CD4-positive, alpha-beta memory T cell (primary cell): Measurements from ENCODE around the gene SH3TC2. TPM values are rescaled to one million over a fixed set of nuclear protein-coding genes. Genes with fewer than 3 reads are reported as not detected.

Source experiments
- CTCF ChIA-PET: fragments of 350-600 bp; sonication (Branson Sonifier 250); formaldehyde crosslinking; loops from one replicate; lab custom pipeline; 2021; ENCODE audit warnings: inconsistent platforms; ENCODE audit not compliant: partially characterized antibody; lab: Charles Lee
- POLR2A ChIA-PET: fragments of 350-600 bp; sonication (Branson Sonifier 250); formaldehyde crosslinking; loops from one replicate; lab custom pipeline; 2021; ENCODE audit not compliant: partially characterized antibody; lab: Charles Lee
- DNase-seq, 5 donors: peaks; one replicate each; pipeline versions ENCODE4 v3.0.0 to v3.0.0-alpha.2; 2020 to 2022; ENCODE audit warnings: mixed read lengths in 1 of 5
- H3K27ac ChIP-seq: one replicate; pipeline ENCODE4 v1.7.0; 2013; ENCODE audit warnings: low read depth, low read length
- H3K27me3 ChIP-seq: 2 replicates; pipeline ENCODE4 v1.7.0; 2013; ENCODE audit warnings: mild to moderate bottlenecking, low read length, moderate library complexity; ENCODE audit not compliant: insufficient read depth
- H3K36me3 ChIP-seq: 2 replicates; pipeline ENCODE4 v1.7.0; 2013; ENCODE audit warnings: mild to moderate bottlenecking, low read length, moderate library complexity; ENCODE audit not compliant: insufficient read depth
- H3K4me1 ChIP-seq: 2 replicates; pipeline ENCODE4 v1.7.0; 2013; ENCODE audit warnings: mild to moderate bottlenecking, low read length, moderate library complexity; ENCODE audit not compliant: insufficient read depth
- H3K4me3 ChIP-seq, 2 donors: one replicate each; pipeline ENCODE4 v1.7.0; 2013; ENCODE audit warnings: low read length in 2 of 2, mild to moderate bottlenecking in 1 of 2
- H3K9me3 ChIP-seq, 2 donors: one replicate each; pipeline ENCODE4 v1.7.0; 2013; ENCODE audit warnings: low read length in 2 of 2, control low read depth in 1 of 2; ENCODE audit not compliant: control insufficient read depth in 1 of 2
- H3K27ac Mint-ChIP-seq, 7 donors: one replicate each; pipeline ENCODE4 v1.8.0; 2020 to 2021; ENCODE audit warnings: mixed read lengths in 7 of 7, mild to moderate bottlenecking in 6 of 7, inconsistent platforms in 3 of 7, moderate library complexity in 3 of 7
- H3K27me3 Mint-ChIP-seq, 2 donors: one replicate each; pipeline ENCODE4 v1.8.0; 2020 to 2021; ENCODE audit warnings: mixed read lengths in 2 of 2
- H3K36me3 Mint-ChIP-seq, 2 donors: one replicate each; pipeline ENCODE4 v1.8.0; 2020 to 2021; ENCODE audit warnings: mixed read lengths in 2 of 2, inconsistent platforms in 1 of 2, mild to moderate bottlenecking in 1 of 2
- H3K4me1 Mint-ChIP-seq, 4 donors: one replicate each; pipeline ENCODE4 v1.8.0; 2020 to 2021; ENCODE audit warnings: mixed read lengths in 4 of 4, mild to moderate bottlenecking in 1 of 4
- H3K4me3 Mint-ChIP-seq, 8 donors: one replicate each; pipeline ENCODE4 v1.8.0; 2020 to 2021; ENCODE audit warnings: mixed read lengths in 8 of 8, mild to moderate bottlenecking in 7 of 8, moderate library complexity in 6 of 8, inconsistent platforms in 3 of 8
- H3K9me3 Mint-ChIP-seq, 8 donors: one replicate each; pipeline ENCODE4 v1.8.0; 2020 to 2021; ENCODE audit warnings: mixed read lengths in 8 of 8, mild to moderate bottlenecking in 5 of 8, inconsistent platforms in 3 of 8, moderate library complexity in 1 of 8
- intact Hi-C: fragments of 100-400 bp; cut with micrococcal nuclease; formaldehyde crosslinking; loops from one replicate; pipeline ENCODE4 v1.15.1; 2023
- polyA plus RNA-seq, 2 donors: library from polyadenylated mRNA; unstranded; fragments of 300-500 nt; fragmentation: Illumina TruSeq; gene quantifications; one replicate each; pipeline ENCODE4 v1.2.3, GENCODE V29; 2021
- total RNA-seq, 2 experiments: library from RNA; stranded (reverse); gene quantifications; one replicate each; pipeline ENCODE4 v1.2.3, GENCODE V29; 2021

The SH3TC2 gene
- total and polyA plus RNA-seq, 4 experiments from 2014 or later: not detected

DNA sequence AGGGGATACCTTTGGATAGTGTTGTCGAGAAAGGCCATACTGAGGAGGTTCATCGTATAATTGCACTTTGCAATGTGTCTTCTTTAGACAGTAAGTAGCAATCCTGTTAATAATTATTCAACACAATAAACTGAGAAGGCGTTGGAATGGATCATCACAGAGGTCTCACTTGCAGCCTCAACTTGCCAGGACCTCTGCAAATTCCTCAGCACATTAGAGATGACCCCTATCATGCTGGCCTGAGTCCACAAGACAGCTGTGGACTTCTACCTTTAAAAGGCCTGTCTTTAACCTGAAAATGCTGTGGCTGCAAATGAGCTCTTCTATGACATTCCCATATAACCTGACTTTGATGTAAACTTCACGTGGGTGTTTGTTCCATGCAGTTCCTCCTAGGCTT is 14.1 kb downstream of the SH3TC2 start:
- Mint-ChIP-seq H3K27ac (no peak overlapping the region), H3K4me3 (no peak overlapping the region), H3K36me3 (no peaks in the 10 kb centered on the region), H3K4me1 (no peaks in the 10 kb centered on the region), H3K9me3 (no peaks in the 10 kb centered on the region), H3K27me3 (peaks cover 1 to 7% of the 10 kb centered on the region in 2 donors)
- Histone ChIP-seq H3K36me3 (no peaks in the 10 kb centered on the region), H3K4me3 (no peak overlapping the region), H3K27ac (no peak overlapping the region), H3K27me3 (no peaks in the 10 kb centered on the region), H3K4me1 (no peaks in the 10 kb centered on the region), H3K9me3 (no peaks in the 10 kb centered on the region)
- DNase-seq: no peak
- ChIA-PET CTCF (interaction anchor here (0.8 to 1.8 kb wide), 3 partner anchors 10 to 318 kb away, joined by 4 to 10 read pairs (median 7); no protein-coding TSS in a partner anchor), POLR2A (no interaction called here)
- intact Hi-C loops: no loop called here

DNA sequence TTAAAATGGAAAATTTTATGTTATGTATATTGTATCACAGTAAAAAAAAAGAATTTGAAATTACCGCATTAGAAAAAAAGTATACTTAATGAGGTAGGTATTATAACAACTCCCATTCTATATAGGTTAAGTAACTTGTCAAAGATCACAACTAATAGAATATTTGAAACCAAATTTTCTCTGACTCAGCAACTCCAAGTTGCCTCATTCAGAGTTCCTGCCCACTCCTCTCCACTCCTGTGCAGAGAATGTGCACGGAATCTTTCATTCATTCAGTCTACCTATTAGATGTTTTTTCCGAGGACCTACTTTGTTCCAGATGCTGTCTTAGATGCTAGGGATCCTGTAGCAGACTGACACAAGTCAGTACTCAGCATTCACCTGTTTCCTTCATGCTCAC is 15.4 kb downstream of the SH3TC2 start:
- H3K4me1 ChIP-seq: no peaks in the 10 kb centered on the region
- H3K9me3 ChIP-seq: no peaks in the 10 kb centered on the region
- POLR2A ChIA-PET: no interaction called here
- H3K9me3 Mint-ChIP-seq: no peaks in the 10 kb centered on the region
- H3K27me3 ChIP-seq: no peaks in the 10 kb centered on the region
- H3K4me3 ChIP-seq: no peak overlapping the region
- intact Hi-C loops: no loop called here
- H3K27ac ChIP-seq: no peak overlapping the region
- peaks cover 1 to 7% of the 10 kb centered on the region in 2 donors for H3K27me3 Mint-ChIP-seq
- no peaks in the 10 kb centered on the region for H3K36me3 Mint-ChIP-seq
- DNase-seq: no peak
- no peak overlapping the region for H3K4me3 Mint-ChIP-seq
- no peak overlapping the region for H3K27ac Mint-ChIP-seq
- no peaks in the 10 kb centered on the region for H3K36me3 ChIP-seq
- CTCF ChIA-PET: no interaction called here
- H3K4me1 Mint-ChIP-seq: no peaks in the 10 kb centered on the region

DNA sequence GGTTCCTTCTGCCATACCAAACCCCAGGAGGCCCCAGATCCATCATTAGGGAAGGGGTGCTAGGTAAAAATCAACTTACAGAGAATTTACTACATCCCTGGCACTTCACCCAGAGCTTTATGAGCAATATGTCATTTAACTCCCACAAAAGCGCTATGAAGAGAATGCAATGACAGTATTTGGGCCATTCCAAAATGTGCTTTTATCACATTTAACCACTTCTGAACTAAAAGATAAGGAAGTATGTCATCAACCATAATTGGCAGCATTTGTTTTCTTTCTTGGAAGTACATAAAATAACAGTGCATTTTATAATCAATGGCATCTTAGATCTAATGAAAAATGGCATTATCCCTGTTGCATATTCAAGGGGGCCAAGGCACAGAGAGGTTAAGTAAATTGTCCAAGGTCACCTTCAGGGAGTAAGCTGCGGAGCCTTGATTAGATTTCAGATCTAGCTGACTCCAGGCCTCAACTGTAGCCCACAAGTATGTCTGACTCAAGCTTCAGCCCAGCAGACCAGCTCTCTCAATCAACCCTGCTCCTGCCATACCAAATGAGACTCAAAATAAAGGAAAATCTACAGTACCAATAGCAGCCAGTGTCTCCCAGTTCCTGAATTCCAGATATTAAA is 16.5 kb downstream of the SH3TC2 start:
- Mint-ChIP-seq H3K9me3 (no peaks in the 10 kb centered on the region), H3K27ac (no peak overlapping the region), H3K4me3 (no peak overlapping the region), H3K36me3 (no peaks in the 10 kb centered on the region), H3K4me1 (no peaks in the 10 kb centered on the region), H3K27me3 (peaks cover 1 to 7% of the 10 kb centered on the region in 2 donors)
- H3K4me1 ChIP-seq: no peaks in the 10 kb centered on the region
- POLR2A ChIA-PET: interaction anchor here (0.8 kb wide), 1 partner anchor 923 kb away, joined by 3 read pairs; no protein-coding TSS in a partner anchor
- CTCF ChIA-PET: interaction anchor here (3.3 kb wide), 1 partner anchor 11 kb away, joined by 24 read pairs; no protein-coding TSS in a partner anchor
- DNase-seq: no peak
- no peak overlapping the region for H3K4me3 ChIP-seq
- H3K36me3 ChIP-seq: no peaks in the 10 kb centered on the region
- no peaks in the 10 kb centered on the region for H3K9me3 ChIP-seq
- no peaks in the 10 kb centered on the region for H3K27me3 ChIP-seq
- intact Hi-C loops: no loop called here
- no peak overlapping the region for H3K27ac ChIP-seq

GRCh38 chr5:149045089-149045460 is 17.8 kb downstream of the SH3TC2 start:
- H3K9me3 ChIP-seq: no peaks in the 10 kb centered on the region
- intact Hi-C loops: no loop called here

GRCh38 chr5:149044453-149045088 is 18.3 kb downstream of the SH3TC2 start:
- DNase-seq: no peak
- Mint-ChIP-seq H3K4me1 (no peaks in the 10 kb centered on the region), H3K27me3 (peaks cover 1 to 3% of the 10 kb centered on the region in 2 donors), H3K4me3 (no peak overlapping the region), H3K9me3 (no peaks in the 10 kb centered on the region), H3K36me3 (no peaks in the 10 kb centered on the region), H3K27ac (no peak overlapping the region)
- no peaks in the 10 kb centered on the region for H3K36me3 ChIP-seq
- no peaks in the 10 kb centered on the region for H3K4me1 ChIP-seq
- H3K4me3 ChIP-seq: no peak overlapping the region
- intact Hi-C loops: no loop called here
- ChIA-PET POLR2A (no interaction called here), CTCF (interaction anchor here (1.1 to 3.3 kb wide), 2 partner anchors 9 to 313 kb away, joined by 3 to 24 read pairs; no protein-coding TSS in a partner anchor)
- H3K9me3 ChIP-seq: no peaks in the 10 kb centered on the region
- no peaks in the 10 kb centered on the region for H3K27me3 ChIP-seq
- no peak overlapping the region for H3K27ac ChIP-seq

More at GRCh38 chr5:149045089-149045460, 17.8 kb downstream of the SH3TC2 start:
- Histone ChIP-seq H3K27me3 (no peaks in the 10 kb centered on the region), H3K4me3 (no peak overlapping the region), H3K36me3 (no peaks in the 10 kb centered on the region), H3K27ac (no peak overlapping the region), H3K4me1 (no peaks in the 10 kb centered on the region)
- no peaks in the 10 kb centered on the region for H3K36me3 Mint-ChIP-seq
- H3K4me1 Mint-ChIP-seq: no peaks in the 10 kb centered on the region
- H3K27ac Mint-ChIP-seq: no peak overlapping the region
- POLR2A ChIA-PET: no interaction called here
- H3K4me3 Mint-ChIP-seq: no peak overlapping the region
- DNase-seq: no peak
- H3K9me3 Mint-ChIP-seq: no peaks in the 10 kb centered on the region
- peaks cover 1 to 7% of the 10 kb centered on the region in 2 donors for H3K27me3 Mint-ChIP-seq
- CTCF ChIA-PET: interaction anchor here (1.1 to 3.3 kb wide), 2 partner anchors 9 to 314 kb away, joined by 3 to 24 read pairs; no protein-coding TSS in a partner anchor

DNA sequence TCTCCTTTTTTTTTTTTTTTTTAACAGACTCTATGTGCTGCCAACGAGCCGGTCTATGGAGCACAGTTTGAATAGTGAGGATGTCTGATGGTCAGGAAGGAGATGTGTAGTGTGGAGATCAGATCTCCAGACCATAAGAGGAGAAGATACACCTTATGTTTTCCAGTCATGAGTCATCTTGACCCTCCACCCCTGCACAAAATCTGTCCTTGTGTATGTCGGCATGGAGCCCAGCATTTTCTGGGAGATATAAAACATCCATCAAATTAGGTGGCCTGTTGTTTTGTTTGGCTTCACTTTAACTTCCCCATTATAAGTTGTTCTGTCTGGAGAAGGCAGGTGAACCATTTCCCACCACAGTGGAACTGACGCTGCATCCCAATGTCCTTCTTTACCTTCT is 19.2 kb downstream of the SH3TC2 start:
- POLR2A ChIA-PET: no interaction called here
- Histone ChIP-seq H3K9me3 (no peaks in the 10 kb centered on the region), H3K27me3 (no peaks in the 10 kb centered on the region), H3K27ac (no peak overlapping the region), H3K4me1 (no peaks in the 10 kb centered on the region), H3K36me3 (no peaks in the 10 kb centered on the region), H3K4me3 (no peak overlapping the region)
- peaks cover 0 to 5% of the 10 kb centered on the region in 2 donors for H3K27me3 Mint-ChIP-seq
- no peaks in the 10 kb centered on the region for H3K9me3 Mint-ChIP-seq
- H3K4me1 Mint-ChIP-seq: no peaks in the 10 kb centered on the region
- no peak overlapping the region for H3K27ac Mint-ChIP-seq
- H3K36me3 Mint-ChIP-seq: no peaks in the 10 kb centered on the region
- CTCF ChIA-PET: interaction anchor here (1.2 kb wide), 1 partner anchor 9 kb away, joined by 3 read pairs; no protein-coding TSS in a partner anchor
- H3K4me3 Mint-ChIP-seq: no peak overlapping the region
- DNase-seq: no peak
- intact Hi-C loops: no loop called here

DNA sequence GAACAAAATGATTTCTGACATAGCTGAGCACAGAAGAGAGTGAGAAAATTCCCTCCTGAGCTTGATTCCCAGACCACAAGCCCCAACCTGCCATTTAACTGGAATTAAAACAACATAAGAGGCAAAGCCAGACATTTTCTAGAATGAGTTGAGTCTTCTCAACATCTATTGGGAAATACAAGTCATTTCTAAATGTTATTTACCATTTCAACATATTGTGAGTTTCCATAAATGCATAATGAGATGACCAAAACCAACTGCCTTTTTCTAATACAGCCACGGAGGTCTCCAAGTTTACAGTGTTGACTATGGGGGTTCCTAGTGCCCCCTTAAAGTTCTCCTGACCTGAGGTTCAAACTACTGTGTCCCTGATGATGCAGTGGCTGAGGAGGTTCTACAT is 20.0 kb downstream of the SH3TC2 start:
- Mint-ChIP-seq H3K4me3 (no peak overlapping the region), H3K27me3 (peaks cover 0 to 3% of the 10 kb centered on the region in 2 donors), H3K36me3 (no peaks in the 10 kb centered on the region), H3K9me3 (no peaks in the 10 kb centered on the region), H3K4me1 (peaks cover 0 to 4% (median under 1%) of the 10 kb centered on the region in 4 donors), H3K27ac (no peak overlapping the region)
- no peak overlapping the region for H3K27ac ChIP-seq
- ChIA-PET CTCF (interaction anchor here (1.2 kb wide), 1 partner anchor 8 kb away, joined by 3 read pairs; no protein-coding TSS in a partner anchor), POLR2A (no interaction called here)
- no peak overlapping the region for H3K4me3 ChIP-seq
- H3K36me3 ChIP-seq: no peaks in the 10 kb centered on the region
- no peaks in the 10 kb centered on the region for H3K27me3 ChIP-seq
- no peaks in the 10 kb centered on the region for H3K4me1 ChIP-seq
- DNase-seq: no peak
- H3K9me3 ChIP-seq: no peaks in the 10 kb centered on the region
- intact Hi-C loops: no loop called here
